Prostate gland (tissue), 2 donors: ENCODE measurements around the gene LDLRAD4.

Source experiments
- POLR2A ChIP-seq: fragments of 450-650 bp; IDR thresholded peaks from one replicate; pipeline ENCODE4 v1.6.1; 2016; ENCODE audit warnings: antibody characterized with exemption, mild to moderate bottlenecking
- TF ChIP-seq, protein P1 (sequence below), 4 experiments: fragments of 200-600 bp in 2 of 4; fragments of 450-650 bp in 2 of 4; sonication (generic) in 2 of 4; IDR thresholded peaks; 1 replicate in 3 of 4; 2 replicates in 1 of 4; pipeline ENCODE4 v1.5.1; 2016 to 2019; ENCODE audit warnings: antibody characterized with exemption in 4 of 4, mild to moderate bottlenecking in 2 of 4, moderate library complexity in 2 of 4

DNA sequence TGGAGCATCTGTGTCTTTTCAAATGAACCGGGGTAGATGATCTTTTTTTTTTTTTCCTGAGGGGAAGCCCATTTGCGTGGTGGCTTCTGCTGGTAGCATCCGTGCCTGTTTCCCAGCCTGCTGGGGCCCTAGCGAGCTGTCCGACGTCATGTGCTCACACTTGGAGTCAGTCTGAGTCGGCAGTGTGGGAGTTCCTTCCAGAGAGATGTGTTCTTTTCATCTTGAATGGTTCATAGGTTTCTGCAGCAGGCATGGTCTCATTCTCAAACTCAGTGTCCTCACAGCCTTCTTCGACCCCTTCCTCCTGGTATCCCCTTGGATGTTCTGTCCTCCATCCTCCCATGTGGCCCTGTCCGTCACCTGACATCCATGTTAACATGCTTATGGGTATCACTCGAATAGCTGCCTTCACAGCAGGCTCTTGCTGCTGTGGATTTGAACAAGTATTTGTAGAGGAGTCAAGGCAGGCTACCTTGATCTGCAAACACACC is 51.0 kb downstream of the LDLRAD4 start:
- no peak for TF ChIP-seq POLR2A
- TF ChIP-seq, protein P1, sequence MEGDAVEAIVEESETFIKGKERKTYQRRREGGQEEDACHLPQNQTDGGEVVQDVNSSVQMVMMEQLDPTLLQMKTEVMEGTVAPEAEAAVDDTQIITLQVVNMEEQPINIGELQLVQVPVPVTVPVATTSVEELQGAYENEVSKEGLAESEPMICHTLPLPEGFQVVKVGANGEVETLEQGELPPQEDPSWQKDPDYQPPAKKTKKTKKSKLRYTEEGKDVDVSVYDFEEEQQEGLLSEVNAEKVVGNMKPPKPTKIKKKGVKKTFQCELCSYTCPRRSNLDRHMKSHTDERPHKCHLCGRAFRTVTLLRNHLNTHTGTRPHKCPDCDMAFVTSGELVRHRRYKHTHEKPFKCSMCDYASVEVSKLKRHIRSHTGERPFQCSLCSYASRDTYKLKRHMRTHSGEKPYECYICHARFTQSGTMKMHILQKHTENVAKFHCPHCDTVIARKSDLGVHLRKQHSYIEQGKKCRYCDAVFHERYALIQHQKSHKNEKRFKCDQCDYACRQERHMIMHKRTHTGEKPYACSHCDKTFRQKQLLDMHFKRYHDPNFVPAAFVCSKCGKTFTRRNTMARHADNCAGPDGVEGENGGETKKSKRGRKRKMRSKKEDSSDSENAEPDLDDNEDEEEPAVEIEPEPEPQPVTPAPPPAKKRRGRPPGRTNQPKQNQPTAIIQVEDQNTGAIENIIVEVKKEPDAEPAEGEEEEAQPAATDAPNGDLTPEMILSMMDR (IDR thresholded peaks at IDR 0.05): no peak
